AG09319 (cell line): Measurements from ENCODE around the gene NCKAP5.

ENCODE experiments used
- DNase-seq: peaks from one replicate; pipeline ENCODE4 v3.0.0-alpha.2; 2010; ENCODE audit warnings: low read depth; ENCODE audit errors: extremely low read depth
- TF ChIP-seq, protein P1 (sequence below): IDR thresholded peaks from 2 replicates; pipeline ENCODE4 v1.5.1; 2011; ENCODE audit warnings: low read depth, mild to moderate bottlenecking, inconsistent platforms, low read length, moderate library complexity

Gene NCKAP5

DNA sequence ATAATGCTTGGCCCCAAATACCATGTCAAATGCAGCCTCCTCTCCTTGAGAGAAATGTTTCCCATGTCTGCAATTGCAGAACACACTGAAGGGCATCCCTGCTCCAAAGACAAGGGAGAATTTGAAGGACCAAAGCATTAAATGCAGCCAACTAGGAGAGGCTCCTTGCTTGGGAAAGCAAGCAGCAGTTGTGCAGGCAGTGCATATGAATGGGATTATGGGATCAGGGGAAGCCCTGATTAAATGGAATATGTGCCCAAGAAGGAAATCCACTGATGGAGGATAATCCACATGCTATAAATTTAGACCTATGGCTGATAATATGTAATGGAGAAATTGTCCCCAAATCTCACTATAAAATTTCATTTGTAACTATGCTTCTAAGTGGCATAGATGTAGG lies 116.1 kb downstream of the NCKAP5 start:
- TF ChIP-seq, protein P1, sequence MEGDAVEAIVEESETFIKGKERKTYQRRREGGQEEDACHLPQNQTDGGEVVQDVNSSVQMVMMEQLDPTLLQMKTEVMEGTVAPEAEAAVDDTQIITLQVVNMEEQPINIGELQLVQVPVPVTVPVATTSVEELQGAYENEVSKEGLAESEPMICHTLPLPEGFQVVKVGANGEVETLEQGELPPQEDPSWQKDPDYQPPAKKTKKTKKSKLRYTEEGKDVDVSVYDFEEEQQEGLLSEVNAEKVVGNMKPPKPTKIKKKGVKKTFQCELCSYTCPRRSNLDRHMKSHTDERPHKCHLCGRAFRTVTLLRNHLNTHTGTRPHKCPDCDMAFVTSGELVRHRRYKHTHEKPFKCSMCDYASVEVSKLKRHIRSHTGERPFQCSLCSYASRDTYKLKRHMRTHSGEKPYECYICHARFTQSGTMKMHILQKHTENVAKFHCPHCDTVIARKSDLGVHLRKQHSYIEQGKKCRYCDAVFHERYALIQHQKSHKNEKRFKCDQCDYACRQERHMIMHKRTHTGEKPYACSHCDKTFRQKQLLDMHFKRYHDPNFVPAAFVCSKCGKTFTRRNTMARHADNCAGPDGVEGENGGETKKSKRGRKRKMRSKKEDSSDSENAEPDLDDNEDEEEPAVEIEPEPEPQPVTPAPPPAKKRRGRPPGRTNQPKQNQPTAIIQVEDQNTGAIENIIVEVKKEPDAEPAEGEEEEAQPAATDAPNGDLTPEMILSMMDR = no peak
- no peak for DNase-seq

DNA sequence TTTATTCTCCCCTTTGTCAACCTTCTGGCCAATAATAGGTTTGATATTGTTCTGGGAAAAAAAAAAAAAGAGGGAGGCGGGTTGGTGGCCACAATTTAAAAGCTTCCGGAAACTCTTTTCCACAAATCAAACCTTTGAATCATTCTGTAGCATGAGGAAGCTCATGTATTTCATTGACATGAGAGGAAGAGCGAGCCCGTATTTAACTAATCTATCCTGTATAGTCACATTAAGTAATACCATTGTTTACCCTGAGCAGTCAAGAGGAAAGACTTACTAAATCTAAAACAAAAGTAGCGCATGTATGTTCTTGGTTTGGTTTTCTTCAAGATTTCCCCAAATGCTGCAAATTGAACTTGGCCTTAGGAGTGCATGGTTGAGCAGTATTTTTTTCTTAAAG lies 120.1 kb downstream of the NCKAP5 start:
- TF ChIP-seq, protein P1 = no peak
- no peak for DNase-seq

DNA sequence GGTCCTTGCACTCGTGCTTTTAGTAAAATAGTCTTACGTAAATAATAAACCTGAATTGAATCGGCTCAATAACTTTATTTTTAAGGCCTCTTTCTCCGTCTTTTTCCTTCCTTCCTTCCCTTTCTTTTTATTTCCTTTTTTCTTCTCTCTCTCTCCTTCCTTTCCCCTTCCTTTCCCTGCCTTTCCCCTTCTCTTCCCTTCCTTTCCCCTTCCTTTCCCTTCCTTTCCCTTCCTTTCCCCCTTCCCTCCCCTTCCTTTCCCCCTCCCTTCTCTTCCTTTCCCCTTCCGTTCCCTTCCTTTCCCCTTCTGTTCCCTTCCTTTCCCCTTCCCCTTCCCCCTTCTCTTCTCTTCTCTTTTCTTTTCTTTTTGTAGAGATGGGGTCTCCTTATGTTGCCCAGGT lies 121.0 kb downstream of the NCKAP5 start:
- TF ChIP-seq, protein P1 = no peak
- DNase-seq = no peak

DNA sequence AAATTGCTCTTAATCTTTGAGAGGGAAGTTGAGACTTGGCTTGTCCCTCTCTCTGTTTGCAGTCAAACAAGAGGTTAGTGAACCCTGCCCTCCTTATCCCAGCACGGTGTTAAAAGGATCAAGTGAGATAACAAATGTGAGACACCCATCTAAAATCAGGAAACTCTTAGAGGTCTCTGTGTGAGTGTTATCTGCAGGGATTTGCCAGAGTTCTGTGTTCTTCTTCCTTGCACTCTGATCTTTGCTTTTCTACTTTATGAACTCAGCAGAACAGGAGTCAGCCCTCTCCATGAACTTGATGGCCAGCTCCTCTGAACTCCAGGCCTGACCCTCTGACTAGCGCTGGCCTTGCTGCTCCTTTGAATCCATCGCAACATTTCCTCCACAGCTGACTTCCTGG lies 123.8 kb downstream of the NCKAP5 start:
- TF ChIP-seq, protein P1 = no peak
- no peak for DNase-seq

DNA sequence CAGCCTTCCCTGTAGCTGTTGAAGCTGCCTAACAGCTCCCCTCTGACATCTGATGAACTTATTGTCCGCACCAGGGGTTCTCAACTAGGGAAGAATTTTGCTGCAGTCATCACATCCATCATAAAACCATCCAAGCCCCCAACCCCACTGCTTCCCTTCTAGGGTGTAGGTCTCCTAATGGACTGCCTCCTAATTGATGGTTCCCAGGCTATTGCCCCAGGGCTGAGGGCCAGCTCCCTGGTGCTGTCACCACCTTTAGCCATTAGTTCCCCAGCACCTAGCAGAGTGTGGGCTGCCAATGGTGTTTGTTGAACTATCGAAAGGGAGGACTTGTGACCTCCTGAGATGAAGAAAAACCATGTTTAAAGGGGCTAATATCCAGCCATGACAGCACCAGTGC lies 125.9 kb downstream of the NCKAP5 start:
- DNase-seq = no peak
- TF ChIP-seq, protein P1 = no peak

DNA sequence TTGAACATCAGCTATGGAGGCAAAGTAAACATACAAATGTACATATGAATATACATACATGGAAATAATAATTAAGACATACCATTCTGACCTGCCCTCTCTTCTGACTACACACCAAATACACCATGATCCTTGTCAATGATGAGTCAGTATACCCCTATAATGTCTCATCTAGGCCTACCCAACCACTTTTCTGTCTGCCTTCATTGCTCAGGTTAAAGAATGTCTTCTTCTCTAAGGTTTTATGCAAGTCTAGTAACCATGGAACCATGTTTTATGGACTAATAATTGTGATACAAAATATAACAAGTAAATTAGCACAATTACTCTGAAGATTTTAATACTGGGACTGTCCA lies 128.7 kb downstream of the NCKAP5 start:
- TF ChIP-seq, protein P1 = no peak
- no peak for DNase-seq

DNA sequence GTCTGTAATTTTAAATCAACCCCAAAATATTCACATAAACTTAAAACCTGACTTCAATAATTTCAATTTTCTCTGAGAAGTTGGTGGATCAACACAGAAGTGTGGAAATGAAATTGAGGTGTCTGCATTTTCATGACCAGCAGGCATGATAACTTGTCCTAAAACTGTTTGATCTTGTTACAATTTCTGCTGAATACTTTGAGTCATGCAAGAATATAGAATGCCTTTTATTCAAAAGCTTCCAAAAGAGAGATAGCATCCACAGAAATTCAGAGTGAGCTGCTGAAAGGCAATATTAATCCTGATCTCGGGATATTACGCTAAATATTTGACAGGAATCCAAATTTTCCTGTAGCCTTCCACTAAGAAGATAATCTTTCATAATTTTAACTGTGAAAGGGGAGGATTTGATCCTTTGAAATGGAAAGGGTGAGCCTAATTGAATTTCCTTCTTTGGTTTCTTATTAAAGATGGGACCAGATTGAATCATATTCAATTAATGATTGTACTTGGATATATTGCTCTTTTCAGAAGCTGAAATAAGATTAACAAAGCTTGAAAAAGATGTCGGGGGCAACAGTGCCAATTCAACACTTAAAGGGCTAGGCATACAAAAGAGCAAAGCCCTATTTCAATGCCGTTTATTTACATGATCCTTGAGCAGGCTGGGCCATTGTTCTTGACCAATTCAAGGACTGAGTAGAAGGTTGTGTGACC lies 129.3 kb downstream of the NCKAP5 start:
- TF ChIP-seq, protein P1 = no peak
- no peak for DNase-seq
